PFSK-1 (cell line): ENCODE data around the gene GSDMA.

Experiments
- POLR2AphosphoS5 ChIP-seq: IDR thresholded peaks from 2 replicates; pipeline ENCODE4 v1.6.1; 2012; ENCODE audit warnings: low read depth, mild to moderate bottlenecking, control low read depth, low read length, moderate library complexity
- SIN3A ChIP-seq: IDR thresholded peaks from 2 replicates; pipeline ENCODE4 v1.6.1; 2012; ENCODE audit warnings: mild to moderate bottlenecking, low read length, moderate library complexity, borderline replicate concordance; ENCODE audit not compliant: insufficient read depth
- TAF1 ChIP-seq: IDR thresholded peaks from 2 replicates; pipeline ENCODE4 v1.6.1; 2012; ENCODE audit warnings: low read length, control low read depth, borderline replicate concordance; ENCODE audit not compliant: insufficient read depth
- TF ChIP-seq, protein P1 (sequence below), 2 experiments: IDR thresholded peaks; 2 replicates each; pipeline versions ENCODE4 v1.6.1 to v1.8.0; 2011 to 2012; ENCODE audit warnings: low read depth in 2 of 2, low read length in 2 of 2, control low read depth in 1 of 2, inconsistent platforms in 1 of 2, mild to moderate bottlenecking in 1 of 2, moderate library complexity in 1 of 2; ENCODE audit not compliant: insufficient read depth in 1 of 2

DNA sequence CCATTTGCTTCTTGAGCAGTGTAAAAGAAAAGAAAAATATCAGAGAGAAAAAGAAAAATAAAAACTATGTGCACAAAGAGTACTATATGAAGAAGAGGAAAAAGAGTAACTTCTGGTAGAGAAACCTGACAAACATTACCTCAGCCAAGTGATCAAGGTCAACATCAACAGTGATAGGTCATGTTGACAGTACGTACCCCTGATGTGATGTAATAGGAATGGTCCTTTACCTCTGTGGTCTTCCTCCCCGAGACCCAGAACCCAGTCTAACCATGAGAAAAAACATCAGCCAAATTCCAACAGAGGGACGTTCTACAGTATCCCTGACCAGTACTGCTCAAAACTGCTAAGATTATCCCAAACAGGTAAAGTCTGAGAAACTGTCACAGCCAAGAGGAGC is 48.8 kb upstream of the GSDMA start:
- TF ChIP-seq, protein P1, sequence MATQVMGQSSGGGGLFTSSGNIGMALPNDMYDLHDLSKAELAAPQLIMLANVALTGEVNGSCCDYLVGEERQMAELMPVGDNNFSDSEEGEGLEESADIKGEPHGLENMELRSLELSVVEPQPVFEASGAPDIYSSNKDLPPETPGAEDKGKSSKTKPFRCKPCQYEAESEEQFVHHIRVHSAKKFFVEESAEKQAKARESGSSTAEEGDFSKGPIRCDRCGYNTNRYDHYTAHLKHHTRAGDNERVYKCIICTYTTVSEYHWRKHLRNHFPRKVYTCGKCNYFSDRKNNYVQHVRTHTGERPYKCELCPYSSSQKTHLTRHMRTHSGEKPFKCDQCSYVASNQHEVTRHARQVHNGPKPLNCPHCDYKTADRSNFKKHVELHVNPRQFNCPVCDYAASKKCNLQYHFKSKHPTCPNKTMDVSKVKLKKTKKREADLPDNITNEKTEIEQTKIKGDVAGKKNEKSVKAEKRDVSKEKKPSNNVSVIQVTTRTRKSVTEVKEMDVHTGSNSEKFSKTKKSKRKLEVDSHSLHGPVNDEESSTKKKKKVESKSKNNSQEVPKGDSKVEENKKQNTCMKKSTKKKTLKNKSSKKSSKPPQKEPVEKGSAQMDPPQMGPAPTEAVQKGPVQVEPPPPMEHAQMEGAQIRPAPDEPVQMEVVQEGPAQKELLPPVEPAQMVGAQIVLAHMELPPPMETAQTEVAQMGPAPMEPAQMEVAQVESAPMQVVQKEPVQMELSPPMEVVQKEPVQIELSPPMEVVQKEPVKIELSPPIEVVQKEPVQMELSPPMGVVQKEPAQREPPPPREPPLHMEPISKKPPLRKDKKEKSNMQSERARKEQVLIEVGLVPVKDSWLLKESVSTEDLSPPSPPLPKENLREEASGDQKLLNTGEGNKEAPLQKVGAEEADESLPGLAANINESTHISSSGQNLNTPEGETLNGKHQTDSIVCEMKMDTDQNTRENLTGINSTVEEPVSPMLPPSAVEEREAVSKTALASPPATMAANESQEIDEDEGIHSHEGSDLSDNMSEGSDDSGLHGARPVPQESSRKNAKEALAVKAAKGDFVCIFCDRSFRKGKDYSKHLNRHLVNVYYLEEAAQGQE (IDR thresholded peaks at IDR 0.05; ENCODE audit: insufficient read depth in 1 of 2, low read depth in 2 of 2, low read length in 2 of 2), result no peak
- TF ChIP-seq SIN3A, result no peak
- TF ChIP-seq POLR2AphosphoS5, result no peak
- TF ChIP-seq TAF1, result no peak
